GM10266 (cell line): ENCODE measurements around the gene SRGAP3.

Experiments
- DNase-seq: peaks from one replicate; pipeline ENCODE4 v3.0.0; 2012; ENCODE audit errors: extremely low spot score
- CTCF ChIP-seq: IDR thresholded peaks from 2 replicates; pipeline ENCODE4 v1.5.1; 2012; ENCODE audit warnings: mild to moderate bottlenecking, low read depth; ENCODE audit not compliant: control insufficient read depth, insufficient read depth; ENCODE audit errors: missing control alignments

SRGAP3 gene

GRCh38 chr3:9022305-9023225 is 226.9 kb downstream of the SRGAP3 start:
- no peak for TF ChIP-seq CTCF
- no peak for DNase-seq

- TF ChIP-seq CTCF = no peak
Measured at GRCh38 chr3:9021271-9022009, 228.0 kb downstream of the SRGAP3 start.

GRCh38 chr3:9020426-9020825 is 229.0 kb downstream of the SRGAP3 start:
- no peak for TF ChIP-seq CTCF
- DNase-seq = no peak

More at GRCh38 chr3:9021271-9022009, 228.0 kb downstream of the SRGAP3 start:
- no peak for DNase-seq

- no peak for DNase-seq
Measured at GRCh38 chr3:9019259-9019961, 230.0 kb downstream of the SRGAP3 start.

GRCh38 chr3:9015250-9015649 is 234.2 kb downstream of the SRGAP3 start:
- no peak for TF ChIP-seq CTCF
- DNase-seq = no peak

More at GRCh38 chr3:9019259-9019961, 230.0 kb downstream of the SRGAP3 start:
- TF ChIP-seq CTCF = no peak

GRCh38 chr3:9013782-9014563 is 235.5 kb downstream of the SRGAP3 start:
- TF ChIP-seq CTCF = no peak
- DNase-seq = no peak
